ENCODE results near the gene CEMIP.
A peak's percentile ranks its signal among the peaks of the same experiment; 100 is the strongest.

The CEMIP gene

DNA sequence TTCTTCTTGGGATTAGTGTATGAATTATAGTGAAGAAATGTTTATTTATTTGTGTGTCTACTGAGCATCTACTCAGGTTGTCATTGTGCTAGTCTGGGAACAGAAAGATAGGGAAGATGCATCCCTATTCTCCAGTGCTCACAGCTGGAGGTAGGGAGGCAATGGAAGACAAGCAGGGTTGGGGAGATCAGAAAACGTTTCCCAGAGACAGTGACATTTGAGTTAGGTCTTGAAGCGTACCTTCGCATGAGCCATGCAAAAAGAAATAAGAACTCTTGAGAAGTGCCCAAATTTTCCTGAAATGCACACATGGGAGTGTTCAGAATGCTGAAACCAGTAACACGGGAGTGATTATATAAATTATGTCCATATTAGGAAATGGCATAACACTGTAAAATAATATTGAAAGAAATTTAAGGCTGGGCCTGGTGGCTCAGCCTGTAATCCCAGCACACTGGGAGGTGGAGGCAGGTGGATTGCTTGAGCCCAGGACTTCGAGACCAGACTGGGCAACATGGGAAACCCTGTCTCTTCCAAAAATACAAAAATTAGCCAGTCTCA, 5.3 kb upstream of the CEMIP start:
- H3K36me3 ChIP-seq (ENCODE audit: control insufficient read depth, insufficient read depth, low read length), result no peaks in the 10 kb centered on the region
- no peak overlapping the region for H3K27ac ChIP-seq (ENCODE audit: low read length)
- DNase-seq (ENCODE audit: low read depth, low spot score), result no peak
- H3K4me3 ChIP-seq (ENCODE audit: low read length), result no peak overlapping the region
- H3K9me3 ChIP-seq (ENCODE audit: control insufficient read depth, insufficient read depth, low read length), result no peaks in the 10 kb centered on the region
- peaks cover 3% of the 10 kb centered on the region; the same call in 1 of the 2 replicates for H3K27me3 ChIP-seq (ENCODE audit: control insufficient read depth, insufficient read depth, low read length)
- H3K4me1 ChIP-seq (ENCODE audit: control insufficient read depth, insufficient read depth, low read length), result no peaks in the 10 kb centered on the region
- no CpG with 5 or more reads among the region's 5 CpGs for WGBS (ENCODE audit: insufficient coverage, insufficient read length)

- H3K36me3 ChIP-seq (ENCODE audit: control insufficient read depth, insufficient read depth, low read length), result no peaks in the 10 kb centered on the region
- WGBS (ENCODE audit: insufficient coverage, insufficient read length), result no CpG with 5 or more reads among the region's 1 CpG
- no peak overlapping the region for H3K27ac ChIP-seq (ENCODE audit: low read length)
- peaks cover 2% of the 10 kb centered on the region; the same call in 1 of the 2 replicates for H3K4me1 ChIP-seq (ENCODE audit: control insufficient read depth, insufficient read depth, low read length)
- no peak for DNase-seq (ENCODE audit: low read depth, low spot score)
- no peaks in the 10 kb centered on the region for H3K9me3 ChIP-seq (ENCODE audit: control insufficient read depth, insufficient read depth, low read length)
- no peak overlapping the region for H3K4me3 ChIP-seq (ENCODE audit: low read length)
- peaks cover 5% of the 10 kb centered on the region for H3K27me3 ChIP-seq (ENCODE audit: control insufficient read depth, insufficient read depth, low read length)
Observed at GRCh38 chr15:80774486-80774885, 4.7 kb upstream of the CEMIP start.

DNA sequence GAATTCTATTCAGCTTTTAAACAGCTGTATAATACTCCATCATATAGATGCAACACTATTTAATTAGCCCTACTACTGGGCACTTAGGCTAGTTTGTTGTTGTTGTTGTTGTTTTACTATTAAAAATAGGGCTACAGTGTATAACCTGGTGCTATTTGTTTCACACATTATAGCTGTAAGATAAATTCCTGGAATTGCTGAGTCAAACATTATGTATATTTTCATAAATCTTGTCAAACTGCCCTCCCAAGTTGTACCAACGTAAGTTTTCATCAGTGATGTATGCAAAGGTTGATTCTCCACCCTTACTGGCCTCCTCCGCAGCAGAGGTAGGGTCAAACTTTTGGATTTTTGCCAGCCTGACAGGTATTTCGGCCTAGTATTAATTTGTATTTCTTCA, 3.8 kb upstream of the CEMIP start:
- peaks cover 12% of the 10 kb centered on the region for H3K27me3 ChIP-seq (ENCODE audit: control insufficient read depth, insufficient read depth, low read length)
- H3K4me3 ChIP-seq (ENCODE audit: low read length), result no peak overlapping the region
- peaks cover 2% of the 10 kb centered on the region; the same call in 1 of the 2 replicates for H3K4me1 ChIP-seq (ENCODE audit: control insufficient read depth, insufficient read depth, low read length)
- no peak overlapping the region for H3K27ac ChIP-seq (ENCODE audit: low read length)
- DNase-seq (ENCODE audit: low read depth, low spot score), result no peak
- H3K36me3 ChIP-seq (ENCODE audit: control insufficient read depth, insufficient read depth, low read length), result no peaks in the 10 kb centered on the region
- WGBS (ENCODE audit: insufficient coverage, insufficient read length), result no CpG with 5 or more reads among the region's 3 CpGs
- H3K9me3 ChIP-seq (ENCODE audit: control insufficient read depth, insufficient read depth, low read length), result no peaks in the 10 kb centered on the region

- Histone ChIP-seq H3K27me3 (ENCODE audit: control insufficient read depth, insufficient read depth, low read length) (peaks cover 12% of the 10 kb centered on the region), H3K9me3 (ENCODE audit: control insufficient read depth, insufficient read depth, low read length) (no peaks in the 10 kb centered on the region), H3K27ac (ENCODE audit: low read length) (no peak overlapping the region), H3K36me3 (ENCODE audit: control insufficient read depth, insufficient read depth, low read length) (no peaks in the 10 kb centered on the region), H3K4me3 (ENCODE audit: low read length) (no peak overlapping the region), H3K4me1 (ENCODE audit: control insufficient read depth, insufficient read depth, low read length) (peaks cover 2% of the 10 kb centered on the region; the same call in 1 of the 2 replicates)
- no CpG with 5 or more reads among the region's 5 CpGs for WGBS (ENCODE audit: insufficient coverage, insufficient read length)
- no peak for DNase-seq (ENCODE audit: low read depth, low spot score)
Observed at GRCh38 chr15:80776420-80777045, 2.6 kb upstream of the CEMIP start.

DNA sequence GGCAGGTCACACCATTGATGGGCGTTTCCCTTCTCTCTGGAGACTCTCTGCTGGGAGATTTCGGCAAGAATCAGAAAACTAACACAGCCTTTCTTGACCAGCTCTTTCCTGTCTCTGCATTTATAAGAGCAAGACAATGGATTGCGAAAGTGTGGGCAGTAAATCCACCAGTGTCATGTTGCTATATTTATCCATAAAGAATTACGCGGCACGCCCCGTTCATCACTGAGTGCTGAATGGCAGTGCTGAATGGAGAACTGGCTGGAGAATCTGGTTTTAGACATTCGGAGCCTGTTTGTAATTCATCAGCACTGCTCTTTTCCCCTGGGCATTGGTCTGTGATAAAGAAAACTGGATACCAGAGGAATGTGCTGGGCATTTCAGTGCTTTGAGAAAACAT, 2.0 kb upstream of the CEMIP start:
- Histone ChIP-seq H3K4me3 (ENCODE audit: low read length) (no peak overlapping the region), H3K27me3 (ENCODE audit: control insufficient read depth, insufficient read depth, low read length) (peaks cover 12% of the 10 kb centered on the region), H3K27ac (ENCODE audit: low read length) (no peak overlapping the region), H3K36me3 (ENCODE audit: control insufficient read depth, insufficient read depth, low read length) (no peaks in the 10 kb centered on the region), H3K4me1 (ENCODE audit: control insufficient read depth, insufficient read depth, low read length) (peaks cover 2% of the 10 kb centered on the region; the same call in 1 of the 2 replicates), H3K9me3 (ENCODE audit: control insufficient read depth, insufficient read depth, low read length) (no peaks in the 10 kb centered on the region)
- no CpG with 5 or more reads among the region's 8 CpGs for WGBS (ENCODE audit: insufficient coverage, insufficient read length)
- no peak for DNase-seq (ENCODE audit: low read depth, low spot score)

DNA sequence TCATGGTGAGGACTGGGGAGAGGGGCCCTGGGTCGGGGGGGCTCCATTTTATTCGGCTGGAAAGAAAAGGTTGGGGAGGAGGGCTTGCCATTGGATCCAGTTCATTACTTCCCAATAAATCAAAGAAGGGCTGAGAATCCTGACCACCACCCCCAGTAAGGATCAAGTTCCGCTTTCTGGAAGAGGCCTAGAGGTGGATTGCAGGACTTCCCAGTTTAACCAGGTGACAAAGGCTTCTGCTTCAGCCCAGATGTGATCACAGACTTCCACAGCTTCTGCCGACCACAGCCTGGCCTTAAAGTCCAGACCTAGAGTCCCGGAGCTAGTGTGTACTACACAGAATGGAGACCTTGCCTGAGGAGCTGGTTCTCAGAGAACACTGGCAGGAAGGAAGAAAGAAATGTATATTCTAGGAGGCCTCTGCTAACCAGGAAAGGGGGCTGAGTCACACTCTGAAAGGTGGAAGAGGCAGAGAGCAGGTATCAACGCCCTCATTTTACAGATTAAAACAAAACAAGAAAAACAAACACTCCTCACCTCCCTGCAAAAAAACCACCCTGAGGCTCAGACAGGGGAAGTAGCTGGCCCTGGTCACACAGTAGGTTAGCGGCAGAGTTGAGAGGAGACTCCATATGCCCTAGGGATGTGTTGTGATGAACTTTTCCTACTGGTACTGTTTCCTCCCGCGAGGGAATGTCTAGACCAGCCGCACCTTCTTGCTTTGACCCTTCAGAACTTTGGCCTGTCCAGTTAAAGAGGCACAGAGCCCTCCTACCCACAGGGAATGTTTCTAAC, 1.1 kb upstream of the CEMIP start:
- DNase-seq (ENCODE audit: low read depth, low spot score), result no peak
- Histone ChIP-seq H3K4me1 (ENCODE audit: control insufficient read depth, insufficient read depth, low read length) (peaks cover 2% of the 10 kb centered on the region; the same call in 1 of the 2 replicates), H3K4me3 (ENCODE audit: low read length) (no peak overlapping the region), H3K27me3 (ENCODE audit: control insufficient read depth, insufficient read depth, low read length) (peaks cover 12% of the 10 kb centered on the region), H3K9me3 (ENCODE audit: control insufficient read depth, insufficient read depth, low read length) (no peaks in the 10 kb centered on the region), H3K27ac (ENCODE audit: low read length) (no peak overlapping the region), H3K36me3 (ENCODE audit: control insufficient read depth, insufficient read depth, low read length) (no peaks in the 10 kb centered on the region)
- no CpG with 5 or more reads among the region's 10 CpGs for WGBS (ENCODE audit: insufficient coverage, insufficient read length)

DNA sequence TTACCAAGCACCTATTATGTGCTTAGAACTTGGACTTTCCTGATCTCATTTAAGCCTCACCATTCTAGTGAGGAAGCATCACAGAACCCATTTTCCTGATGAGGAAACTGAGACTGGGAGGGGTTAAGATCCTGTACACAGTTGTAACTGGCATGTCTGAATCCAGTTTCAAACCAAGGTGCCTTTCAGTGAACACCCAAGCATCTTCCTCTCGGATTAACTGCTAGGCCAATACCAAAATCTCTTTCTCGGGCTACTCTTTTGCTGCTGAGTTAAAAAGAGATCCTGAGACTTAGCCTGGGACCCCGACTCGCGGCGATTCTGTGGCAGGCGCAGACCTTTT, 578 bp upstream of the CEMIP start:
- Histone ChIP-seq H3K27me3 (ENCODE audit: control insufficient read depth, insufficient read depth, low read length) (peaks cover 12% of the 10 kb centered on the region), H3K4me1 (ENCODE audit: control insufficient read depth, insufficient read depth, low read length) (peaks cover 2% of the 10 kb centered on the region; the same call in 1 of the 2 replicates), H3K9me3 (ENCODE audit: control insufficient read depth, insufficient read depth, low read length) (no peaks in the 10 kb centered on the region), H3K36me3 (ENCODE audit: control insufficient read depth, insufficient read depth, low read length) (no peaks in the 10 kb centered on the region), H3K27ac (ENCODE audit: low read length) (no peak overlapping the region), H3K4me3 (ENCODE audit: low read length) (no peak overlapping the region)
- WGBS (ENCODE audit: insufficient coverage, insufficient read length), result no CpG with 5 or more reads among the region's 7 CpGs
- DNase-seq (ENCODE audit: low read depth, low spot score), result no peak

GRCh38 chr15:80779658-80780415, 667 bp downstream of the CEMIP start:
- no peak for DNase-seq (ENCODE audit: low read depth, low spot score)
- peak overlapping the region; percentile 40; the same call in 1 of the 2 replicates for H3K4me3 ChIP-seq (ENCODE audit: low read length)
- WGBS (ENCODE audit: insufficient coverage, insufficient read length), result no CpG with 5 or more reads among the region's 45 CpGs
- peaks cover 12% of the 10 kb centered on the region for H3K27me3 ChIP-seq (ENCODE audit: control insufficient read depth, insufficient read depth, low read length)
- H3K36me3 ChIP-seq (ENCODE audit: control insufficient read depth, insufficient read depth, low read length), result no peaks in the 10 kb centered on the region
- H3K4me1 ChIP-seq (ENCODE audit: control insufficient read depth, insufficient read depth, low read length), result peaks cover 2% of the 10 kb centered on the region; the same call in 1 of the 2 replicates
- no peaks in the 10 kb centered on the region for H3K9me3 ChIP-seq (ENCODE audit: control insufficient read depth, insufficient read depth, low read length)
- no peak overlapping the region for H3K27ac ChIP-seq (ENCODE audit: low read length)

DNA sequence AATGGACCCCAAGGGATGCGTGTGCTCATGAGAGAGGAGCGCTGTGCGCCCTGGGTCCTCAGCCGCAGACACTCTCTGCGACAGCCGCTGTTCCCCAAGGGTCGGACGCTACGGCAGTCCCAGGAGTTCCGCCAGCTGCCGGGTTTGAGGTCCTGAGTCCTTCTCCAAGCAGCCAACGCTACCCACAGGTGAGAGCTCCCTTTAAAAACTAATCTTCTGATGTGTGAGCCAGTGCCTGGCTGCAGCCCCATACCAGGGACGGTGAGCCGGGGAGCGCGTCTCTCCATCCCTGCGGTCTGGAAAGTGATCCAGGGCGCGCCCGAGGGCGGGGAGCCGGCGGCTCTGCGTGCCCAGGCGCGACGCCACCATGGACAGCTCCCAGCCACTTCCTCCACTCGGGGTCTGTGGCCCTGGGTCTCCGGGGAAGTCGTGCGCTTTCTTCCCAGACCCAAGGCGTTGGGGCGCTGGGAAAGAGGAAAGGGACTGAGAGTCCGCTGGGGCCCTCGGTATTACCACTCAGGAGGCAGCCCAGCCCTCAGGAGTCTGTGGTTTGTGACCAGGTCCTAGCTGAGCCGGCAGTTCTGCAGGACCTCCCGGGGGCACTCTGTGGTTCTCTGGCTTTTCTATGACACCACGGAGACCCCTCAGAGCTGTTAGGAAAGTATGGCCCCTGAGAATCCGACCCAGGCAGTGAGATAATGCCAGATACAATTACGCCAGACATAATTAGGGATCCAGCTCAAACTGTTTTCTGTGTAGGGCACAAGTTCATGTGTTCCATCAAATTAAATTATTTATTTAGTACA, 1.4 kb downstream of the CEMIP start:
- peaks cover 12% of the 10 kb centered on the region for H3K27me3 ChIP-seq (ENCODE audit: control insufficient read depth, insufficient read depth, low read length)
- H3K4me1 ChIP-seq (ENCODE audit: control insufficient read depth, insufficient read depth, low read length), result peaks cover 2% of the 10 kb centered on the region; the same call in 1 of the 2 replicates
- no CpG with 5 or more reads among the region's 40 CpGs for WGBS (ENCODE audit: insufficient coverage, insufficient read length)
- no peak for DNase-seq (ENCODE audit: low read depth, low spot score)
- H3K4me3 ChIP-seq (ENCODE audit: low read length), result peak overlapping the region; percentile 7; the same call in 1 of the 2 replicates
- H3K27ac ChIP-seq (ENCODE audit: low read length), result no peak overlapping the region
- no peaks in the 10 kb centered on the region for H3K9me3 ChIP-seq (ENCODE audit: control insufficient read depth, insufficient read depth, low read length)
- no peaks in the 10 kb centered on the region for H3K36me3 ChIP-seq (ENCODE audit: control insufficient read depth, insufficient read depth, low read length)
